Natural killer cell (primary cell): ENCODE results near the gene CEP85. TPM values are rescaled to one million over a fixed set of nuclear protein-coding genes. Genes with fewer than 3 reads are reported as not detected.
A peak's percentile ranks its signal among the peaks of the same experiment; 100 is the strongest.

Experiments
- ATAC-seq, 3 donors: fragments of 150-1000 bp in 2 of 3; fragments of 200-7000 bp in 1 of 3; cut with Tn5 transposase; 1 replicate in 1 of 3; 2 replicates in 2 of 3; pipeline ENCODE4 v1.10.0; 2021; ENCODE audit warnings: mild to moderate bottlenecking in 2 of 3, moderate library complexity in 2 of 3
- DNase-seq, 2 donors: peaks; one replicate each; pipeline versions ENCODE4 v3.0.0 to v3.0.0-alpha.2; 2013 to 2021; ENCODE audit warnings: mixed read lengths in 1 of 2
- H3K27ac ChIP-seq: one replicate; pipeline ENCODE4 v1.5.1; 2013; ENCODE audit warnings: mild to moderate bottlenecking, low read length
- H3K27me3 ChIP-seq: one replicate; pipeline ENCODE4 v1.6.1; 2013; ENCODE audit warnings: low read length; ENCODE audit not compliant: control insufficient read depth, insufficient read depth
- H3K36me3 ChIP-seq: one replicate; pipeline ENCODE4 v1.6.1; 2013; ENCODE audit warnings: low read length; ENCODE audit not compliant: control insufficient read depth, insufficient read depth
- H3K4me1 ChIP-seq: one replicate; pipeline ENCODE4 v1.6.1; 2013; ENCODE audit warnings: low read length; ENCODE audit not compliant: control insufficient read depth, insufficient read depth
- H3K4me3 ChIP-seq: one replicate; pipeline ENCODE4 v1.5.1; 2013; ENCODE audit warnings: low read length
- H3K9me3 ChIP-seq: one replicate; pipeline ENCODE4 v1.6.1; 2013; ENCODE audit warnings: low read length; ENCODE audit not compliant: control insufficient read depth, insufficient read depth
- H3K27ac Mint-ChIP-seq, 2 donors: one replicate each; pipeline ENCODE4 v1.8.0; 2022; ENCODE audit warnings: mild to moderate bottlenecking in 2 of 2, mixed read lengths in 2 of 2, moderate library complexity in 1 of 2
- H3K27me3 Mint-ChIP-seq, 2 donors: one replicate each; pipeline ENCODE4 v1.8.0; 2022; ENCODE audit warnings: low read depth in 2 of 2, mixed read lengths in 2 of 2
- H3K36me3 Mint-ChIP-seq: one replicate; pipeline ENCODE4 v1.8.0; 2022; ENCODE audit warnings: mixed read lengths
- H3K4me1 Mint-ChIP-seq, 2 donors: one replicate each; pipeline ENCODE4 v1.8.0; 2022; ENCODE audit warnings: mixed read lengths in 2 of 2
- H3K4me3 Mint-ChIP-seq: one replicate; pipeline ENCODE4 v1.8.0; 2022; ENCODE audit warnings: mild to moderate bottlenecking, moderate library complexity, mixed read lengths
- H3K9me3 Mint-ChIP-seq, 2 donors: one replicate each; pipeline ENCODE4 v1.8.0; 2022; ENCODE audit warnings: mixed read lengths in 2 of 2
- CTCF ChIP-seq: fragments of 200-600 bp; IDR thresholded peaks from one replicate; pipeline ENCODE4 v1.8.0; 2022; ENCODE audit warnings: antibody characterized with exemption
- WGBS: methylation state at CpG from one replicate; pipeline ENCODE4 v1.1.7; 2013; ENCODE audit warnings: missing lambda C conversion rate; ENCODE audit not compliant: insufficient coverage; 5-methylcytosine and 5-hydroxymethylcytosine counted together
- intact Hi-C: fragments of 100-400 bp; cut with micrococcal nuclease; formaldehyde crosslinking; loops from one replicate; pipeline ENCODE4 v1.14.2; 2022
- total RNA-seq, 4 donors: library from RNA; stranded (reverse); fragments of 120-200 nt in 1 of 4; gene quantifications; one replicate each; pipeline versions ENCODE4 v1.2.3 to v1.2.4, GENCODE V29; 2013 to 2022

Gene CEP85
- total RNA-seq, 3 donors from 2014 or later (not counting 1 experiment from before 2014, with no cell fraction given) = 13.0 to 20.4 (median 18.0) TPM

DNA sequence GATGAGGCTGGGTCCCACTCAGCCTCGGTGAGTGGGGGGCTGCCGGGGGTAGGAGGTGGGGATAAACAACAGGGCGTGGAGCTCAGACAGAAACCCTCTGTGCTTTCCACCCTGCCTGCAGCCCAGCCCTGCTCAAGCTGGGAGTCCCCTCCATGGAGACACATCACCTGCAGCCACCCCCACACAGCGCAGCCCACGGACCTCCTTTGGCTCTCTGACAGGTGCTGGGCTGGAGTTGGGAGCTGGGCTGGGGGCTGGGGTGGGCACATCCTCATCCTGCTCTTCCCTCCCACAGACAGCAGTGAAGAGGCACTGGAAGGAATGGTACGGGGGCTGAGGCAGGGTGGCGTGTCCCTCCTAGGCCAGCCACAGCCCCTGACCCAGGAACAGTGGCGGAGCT is 45.5 kb upstream of the CEP85 start:
- intact Hi-C loops = no loop called here
- H3K4me1 Mint-ChIP-seq = peaks cover 0 to 4% of the 10 kb centered on the region in 2 donors
- H3K27me3 Mint-ChIP-seq = peaks cover 0 to 3% of the 10 kb centered on the region in 2 donors

GRCh38 chr1:26189331-26189730 is 44.7 kb upstream of the CEP85 start:
- H3K27me3 ChIP-seq = no peaks in the 10 kb centered on the region
- H3K4me3 ChIP-seq = no peak overlapping the region
- H3K4me3 Mint-ChIP-seq = no peak overlapping the region
- TF ChIP-seq CTCF = no peak
- no peaks in the 10 kb centered on the region for H3K9me3 ChIP-seq
- H3K4me1 ChIP-seq = no peaks in the 10 kb centered on the region
- H3K9me3 Mint-ChIP-seq = no peaks in the 10 kb centered on the region
- H3K36me3 ChIP-seq = no peaks in the 10 kb centered on the region
- H3K27me3 Mint-ChIP-seq = peaks cover 0 to 3% of the 10 kb centered on the region in 2 donors
- no peak for ATAC-seq
- no peak overlapping the region for H3K27ac ChIP-seq
- 87% methylated on average over 6 of the region's 6 CpGs for WGBS
- H3K36me3 Mint-ChIP-seq = no peaks in the 10 kb centered on the region
- H3K4me1 Mint-ChIP-seq = peaks cover 0 to 4% of the 10 kb centered on the region in 2 donors
- no peak for DNase-seq
- intact Hi-C loops = no loop called here
- no peak overlapping the region for H3K27ac Mint-ChIP-seq

More for the DNA sequence above, 45.5 kb upstream of the CEP85 start:
- Histone ChIP-seq H3K4me1 (no peaks in the 10 kb centered on the region), H3K27ac (no peak overlapping the region), H3K36me3 (no peaks in the 10 kb centered on the region), H3K27me3 (no peaks in the 10 kb centered on the region), H3K9me3 (no peaks in the 10 kb centered on the region), H3K4me3 (no peak overlapping the region)
- H3K27ac Mint-ChIP-seq = no peak overlapping the region
- no peak for ATAC-seq
- no peak for TF ChIP-seq CTCF
- no peak for DNase-seq
- H3K9me3 Mint-ChIP-seq = no peaks in the 10 kb centered on the region
- 93% methylated on average over 8 of the region's 8 CpGs for WGBS
- H3K36me3 Mint-ChIP-seq = no peaks in the 10 kb centered on the region
- H3K4me3 Mint-ChIP-seq = no peak overlapping the region

GRCh38 chr1:26189751-26190275 is 44.2 kb upstream of the CEP85 start:
- Mint-ChIP-seq H3K9me3 (no peaks in the 10 kb centered on the region), H3K27ac (no peak overlapping the region), H3K4me3 (no peak overlapping the region), H3K27me3 (peaks cover 0 to 3% of the 10 kb centered on the region in 2 donors), H3K36me3 (no peaks in the 10 kb centered on the region), H3K4me1 (peaks cover 0 to 4% of the 10 kb centered on the region in 2 donors)
- no peak for DNase-seq
- TF ChIP-seq CTCF = no peak
- Histone ChIP-seq H3K4me1 (no peaks in the 10 kb centered on the region), H3K27me3 (no peaks in the 10 kb centered on the region), H3K9me3 (no peaks in the 10 kb centered on the region), H3K27ac (no peak overlapping the region), H3K36me3 (no peaks in the 10 kb centered on the region), H3K4me3 (no peak overlapping the region)
- ATAC-seq = no peak
- intact Hi-C loops = no loop called here
- 90% methylated on average over 7 of the region's 7 CpGs for WGBS

- DNase-seq = peak in 1 of 2 donors; percentile 44
- Mint-ChIP-seq H3K27me3 (peaks cover 0 to 3% of the 10 kb centered on the region in 2 donors), H3K9me3 (no peaks in the 10 kb centered on the region), H3K4me3 (no peak within 1 kb of the TSS), H3K27ac (no peak within 1 kb of the TSS), H3K36me3 (no peaks in the 10 kb centered on the region), H3K4me1 (peaks cover 0 to 4% of the 10 kb centered on the region in 2 donors)
- 73% methylated on average over 16 of the region's 16 CpGs for WGBS
- H3K9me3 ChIP-seq = no peaks in the 10 kb centered on the region
- ATAC-seq = no peak
- TF ChIP-seq CTCF = no peak
- no peak within 1 kb of the TSS for H3K27ac ChIP-seq
- H3K27me3 ChIP-seq = no peaks in the 10 kb centered on the region
- no peaks in the 10 kb centered on the region for H3K36me3 ChIP-seq
- intact Hi-C loops = no loop called here
- no peaks in the 10 kb centered on the region for H3K4me1 ChIP-seq
- no peak within 1 kb of the TSS for H3K4me3 ChIP-seq
Observed at GRCh38 chr1:26190373-26190987, 43.5 kb upstream of the CEP85 start, which contains the start of gene CATSPER4. Gene CATSPER4, plus strand, starts transcription at chr1:26190602. Its CDS starts 26 bp downstream, at chr1:26190628.
